A549 (cell line): ENCODE measurements around the gene CCDC159. TPM values are rescaled to one million over a fixed set of nuclear protein-coding genes. Genes with fewer than 3 reads are reported as not detected.
"Not testable (repeated sequence)": the region's sequence is repeated elsewhere in the genome, so short reads cannot be mapped to it uniquely, and the experiment has no call there.

Experiments
- ATAC-seq, 2 experiments: fragments of 200-7000 bp in 1 of 2; fragments of >200 bp in 1 of 2; cut with Nextera tagmentation in 1 of 2; cut with Tn5 transposase in 1 of 2; 3 replicates each; pipeline versions ENCODE4 v1.8.0 to v1.9.1; 2018 to 2020; ENCODE audit warnings: mild to moderate bottlenecking in 1 of 2, moderate library complexity in 1 of 2
- CTCF ChIA-PET: fragments of 300-600 bp; sonication (Branson Sonifier 250); formaldehyde crosslinking; extraction: SDS; loops from one replicate; lab custom pipeline; 2021; ENCODE audit warnings: antibody characterized with exemption, inconsistent platforms; lab: Yijun Ruan, JAX
- POLR2A ChIA-PET: fragments of 350-600 bp; formaldehyde crosslinking; extraction: SDS; loops from one replicate; lab custom pipeline; 2021; ENCODE audit warnings: antibody characterized with exemption, inconsistent platforms; lab: Yijun Ruan, JAX
- DNase-seq, 2 experiments: peaks; one replicate each; pipeline versions ENCODE4 v3.0.0 to v3.0.0-alpha.2; 2011 to 2016; ENCODE audit warnings: low read depth in 1 of 2, low spot score in 1 of 2
- FAIRE-seq: peaks from 2 replicates; lab custom pipeline; 2011; peaks lifted over from hg19 to GRCh38; lab: Jason Lieb, UNC
- H3K27ac ChIP-seq, 2 experiments: fragments of >200 bp; sonication (Bioruptor Twin); formaldehyde crosslinking; 3 replicates each; pipeline ENCODE4 v1.5.1; 2016 to 2017
- H3K4me1 ChIP-seq: fragments of >200 bp; sonication (Bioruptor Twin); formaldehyde crosslinking; 3 replicates; pipeline ENCODE4 v1.6.1; 2016
- H3K4me2 ChIP-seq: fragments of >200 bp; sonication (Bioruptor Twin); formaldehyde crosslinking; 3 replicates; pipeline ENCODE4 v1.6.1; 2016
- H3K4me3 ChIP-seq: fragments of >200 bp; sonication (Bioruptor Twin); formaldehyde crosslinking; 3 replicates; pipeline ENCODE4 v1.5.1; 2016
- H3K9me3 ChIP-seq: fragments of >200 bp; sonication (Bioruptor Twin); formaldehyde crosslinking; 3 replicates; pipeline ENCODE4 v1.6.1; 2016
- CEBPB ChIP-seq, 2 experiments: fragments of >200 bp in 1 of 2; sonication (Bioruptor Twin) in 1 of 2; formaldehyde crosslinking in 1 of 2; IDR thresholded peaks; 2 replicates each; pipeline ENCODE4 v1.6.1; 2012 to 2016
- CHD2 ChIP-seq: fragments of 150-350 bp; IDR thresholded peaks from 2 replicates; pipeline ENCODE4 v1.6.1; 2014; ENCODE audit warnings: low read length; ENCODE audit not compliant: partially characterized antibody
- CHD4 ChIP-seq: fragments of 200-600 bp; sonication (generic); IDR thresholded peaks from 2 replicates; pipeline ENCODE4 v1.6.1; 2016; ENCODE audit warnings: antibody characterized with exemption, mild to moderate bottlenecking, borderline replicate concordance
- CTCF ChIP-seq: fragments of >200 bp; sonication (Bioruptor Twin); formaldehyde crosslinking; IDR thresholded peaks from 3 replicates; pipeline ENCODE4 v1.5.1; 2016
- E2F6 ChIP-seq: IDR thresholded peaks from 2 replicates; pipeline ENCODE4 v1.6.1; 2012; ENCODE audit warnings: low read depth, borderline replicate concordance
- EHMT2 ChIP-seq: fragments of 200-600 bp; sonication (generic); IDR thresholded peaks from 2 replicates; pipeline ENCODE4 v1.6.1; 2016; ENCODE audit warnings: antibody characterized with exemption, low read depth, mild to moderate bottlenecking, moderate library complexity
- FOXS1 ChIP-seq: fragments of 250-450 bp; sonication (Bioruptor Pico); IDR thresholded peaks from 2 replicates; pipeline ENCODE4 v1.5.0; 2020; ENCODE audit warnings: mild to moderate bottlenecking, moderate library complexity
- HES2 ChIP-seq: fragments of >200 bp; sonication (Bioruptor Twin); formaldehyde crosslinking; IDR thresholded peaks from 2 replicates; pipeline ENCODE4 v1.6.1; 2016
- HEYL ChIP-seq: fragments of 250-450 bp; sonication (Bioruptor Pico); IDR thresholded peaks from 2 replicates; pipeline ENCODE4 v1.8.0; 2021; ENCODE audit warnings: mild to moderate bottlenecking, moderate library complexity
- HMGXB4 ChIP-seq: fragments of 250-450 bp; sonication (Bioruptor Pico); IDR thresholded peaks from 2 replicates; pipeline ENCODE4 v1.5.0; 2021; ENCODE audit warnings: mild to moderate bottlenecking, moderate library complexity, borderline replicate concordance
- HOXB13 ChIP-seq: fragments of 250-450 bp; sonication (Bioruptor Pico); IDR thresholded peaks from 2 replicates; pipeline ENCODE4 v1.5.0; 2020; ENCODE audit warnings: low read depth, mild to moderate bottlenecking, moderate library complexity
- JUN ChIP-seq, 2 experiments: fragments of >200 bp; sonication (Bioruptor Twin); formaldehyde crosslinking; IDR thresholded peaks; 2 replicates in 1 of 2; 3 replicates in 1 of 2; pipeline ENCODE4 v1.6.1; 2016 to 2017
- JUNB ChIP-seq: fragments of >200 bp; sonication (Bioruptor Twin); formaldehyde crosslinking; IDR thresholded peaks from 2 replicates; pipeline ENCODE4 v1.6.1; 2016
- POLR2A ChIP-seq: IDR thresholded peaks from 2 replicates; pipeline ENCODE4 v1.6.1; 2012; ENCODE audit warnings: mild to moderate bottlenecking, low read length
- POLR2AphosphoS2 ChIP-seq: conservative IDR thresholded peaks from 2 replicates; pipeline ENCODE4 v1.6.1; 2012; ENCODE audit warnings: low read length, improper control_type of control experiment, inconsistent platforms
- RCOR1 ChIP-seq: fragments of 150-350 bp; IDR thresholded peaks from 2 replicates; pipeline ENCODE4 v1.6.1; 2014; ENCODE audit warnings: antibody characterized with exemption, low read length, low read depth
- RFX5 ChIP-seq: fragments of 450-650 bp; IDR thresholded peaks from 2 replicates; pipeline ENCODE4 v1.7.1; 2014; ENCODE audit warnings: antibody characterized with exemption, mild to moderate bottlenecking, moderate library complexity
- RNF2 ChIP-seq: fragments of 200-600 bp; sonication (generic); IDR thresholded peaks from 2 replicates; pipeline ENCODE4 v1.6.1; 2016; ENCODE audit warnings: low read depth, mild to moderate bottlenecking, antibody characterized with exemption, moderate library complexity, borderline replicate concordance
- TP53 ChIP-seq: fragments of 250-450 bp; sonication (Bioruptor Pico); IDR thresholded peaks from 2 replicates; pipeline ENCODE4 v1.5.0; 2021; ENCODE audit warnings: mild to moderate bottlenecking, moderate library complexity
- USF2 ChIP-seq: fragments of 450-650 bp; IDR thresholded peaks from 2 replicates; pipeline ENCODE4 v1.6.1; 2014; ENCODE audit warnings: antibody characterized with exemption
- ZFP36 ChIP-seq: fragments of 450-650 bp; IDR thresholded peaks from 2 replicates; pipeline ENCODE4 v1.6.1; 2014; ENCODE audit warnings: borderline replicate concordance; ENCODE audit not compliant: partially characterized antibody
- ZSCAN20 ChIP-seq: fragments of 250-450 bp; sonication (Bioruptor Pico); IDR thresholded peaks from 2 replicates; pipeline ENCODE4 v1.8.0; 2022; ENCODE audit warnings: mild to moderate bottlenecking, moderate library complexity
- WGBS: methylation state at CpG from one replicate; pipeline ENCODE4 v1.1.6; 2017; ENCODE audit errors: missing lambda C conversion rate; 5-methylcytosine and 5-hydroxymethylcytosine counted together
- polyA plus RNA-seq, 4 experiments: library from polyadenylated mRNA; depleted of rRNA in 3 of 4; stranded (reverse); fragments of >200 nt; fragmentation: RNase III in 1 of 4; extraction: RNeasy Plus Mini Kit Qiagen cat#74134 plus additional on column Dnase treatment in 1 of 4; gene quantifications; 2 replicates in 3 of 4; 3 replicates in 1 of 4; pipeline ENCODE4 v1.2.3, GENCODE V29; 2011 to 2017

CCDC159 gene
- polyA plus RNA-seq, 2 of the 4 experiments (the other 2 are of a cell fraction): 8.4 to 11.3 TPM

GRCh38 chr19:11333838-11334237, 12.5 kb upstream of the CCDC159 start:
- H3K4me1 ChIP-seq, CTCF ChIA-PET, H3K27ac ChIP-seq, FAIRE-seq, H3K4me3 ChIP-seq, H3K4me2 ChIP-seq, H3K9me3 ChIP-seq, POLR2A ChIA-PET: not testable (repeated sequence)
- ATAC-seq (peak; percentile 52 to 56; a peak in 3 of 6 replicates), DNase-seq (peak in 1 of 2 experiments; percentile 71)
- WGBS: 53% methylated on average over 9 of the region's 9 CpGs

- no peak overlapping the region for H3K4me3 ChIP-seq
- H3K4me2 ChIP-seq: no peak overlapping the region
- no peaks in the 10 kb centered on the region for H3K9me3 ChIP-seq
- ChIA-PET POLR2A (no interaction called here), CTCF (interaction anchor here (0.7 kb wide), 2 partner anchors 25 to 42 kb away, joined by 3 to 5 read pairs; no protein-coding TSS in a partner anchor)
- no peak for FAIRE-seq
- DNase-seq: no peak
- no peak for ATAC-seq
- peaks cover 12% of the 10 kb centered on the region for H3K4me1 ChIP-seq
- no peak for TF ChIP-seq FOXS1 (CRISPR knock-in tag)
- TF ChIP-seq CTCF: no peak
- TF ChIP-seq HMGXB4 (CRISPR knock-in tag): no peak
- TF ChIP-seq EHMT2: no peak
- H3K27ac ChIP-seq: no peak overlapping the region
- WGBS: 96% methylated on average over 10 of the region's 17 CpGs
Observed at GRCh38 chr19:11335449-11336146, 10.7 kb upstream of the CCDC159 start.

- no peak for FAIRE-seq
- Histone ChIP-seq H3K4me2 (no peak overlapping the region), H3K4me1 (peaks cover 12% of the 10 kb centered on the region), H3K27ac (no peak overlapping the region), H3K9me3 (no peaks in the 10 kb centered on the region), H3K4me3 (no peak overlapping the region)
- TF ChIP-seq CEBPB (IDR thresholded peaks at IDR 0.05) (no peak), RNF2 (no peak), HEYL (CRISPR knock-in tag) (no peak), ZSCAN20 (no peak), TP53 (CRISPR knock-in tag) (no peak), ZFP36 (no peak), HES2 (no peak), POLR2A (no peak), CHD4 (no peak), HOXB13 (CRISPR knock-in tag) (no peak), USF2 (no peak), JUN (IDR thresholded peaks at IDR 0.05) (no peak), JUNB (no peak), CHD2 (no peak), RFX5 (no peak), POLR2AphosphoS2 (no peak), E2F6 (no peak), RCOR1 (no peak)
- CTCF ChIA-PET: interaction anchor here (0.8 to 5.0 kb wide), 5 partner anchors 43 to 146 kb away, joined by 3 to 31 read pairs (median 3); partner anchors contain the start of genes ODAD3 and PRKCSH
- no peak for DNase-seq
- WGBS: 94% methylated on average over 14 of the region's 14 CpGs
- no peak for ATAC-seq
- POLR2A ChIA-PET: interaction anchor here (0.6 kb wide), 1 partner anchor 10 kb away, joined by 4 read pairs; the partner anchor contains the start of gene CCDC159
Observed at GRCh38 chr19:11337080-11337479, 9.2 kb upstream of the CCDC159 start.
